K562 (cell line): ENCODE measurements around the gene CUTA. TPM values are rescaled to one million over a fixed set of nuclear protein-coding genes. Genes with fewer than 3 reads are reported as not detected.

Experiments
- CHD1 ChIP-seq: fragments of 200-600 bp; sonication (generic); IDR thresholded peaks from one replicate; pipeline ENCODE4 v1.6.1; 2012; ENCODE audit warnings: mild to moderate bottlenecking, moderate library complexity, low read length, inconsistent platforms
- CLOCK ChIP-seq: fragments of 250-450 bp; sonication (Bioruptor Pico); IDR thresholded peaks from 2 replicates; pipeline ENCODE4 v1.4.0; 2020; ENCODE audit warnings: mild to moderate bottlenecking, moderate library complexity, borderline replicate concordance
- ELK3 ChIP-seq: fragments of 450-650 bp; formaldehyde crosslinking; IDR thresholded peaks from 2 replicates; pipeline ENCODE4 v1.4.0; 2020; ENCODE audit warnings: mild to moderate bottlenecking
- HDAC6 ChIP-seq: IDR thresholded peaks from 2 replicates; pipeline ENCODE4 v1.6.1; 2012; ENCODE audit warnings: low read depth, mild to moderate bottlenecking, control low read depth, inconsistent platforms, low read length, moderate library complexity
- MAFG ChIP-seq: fragments of 450-650 bp; conservative IDR thresholded peaks from 2 replicates; pipeline ENCODE4 v1.6.1; 2016; ENCODE audit warnings: missing genetic modification characterization, missing compliant biosample characterization
- NCOA4 ChIP-seq: fragments of 450-650 bp; IDR thresholded peaks from 2 replicates; pipeline ENCODE4 v1.6.1; 2018; ENCODE audit warnings: mild to moderate bottlenecking; ENCODE audit not compliant: partially characterized antibody
- NR3C1 ChIP-seq: sonication (generic); formaldehyde crosslinking; IDR thresholded peaks from 2 replicates; pipeline ENCODE4 v1.8.1; 2022; ENCODE audit warnings: missing genetic modification reagents
- PHB ChIP-seq: fragments of 250-450 bp; sonication (Bioruptor Pico); IDR thresholded peaks from 2 replicates; pipeline ENCODE4 v1.5.0; 2021
- POLR2AphosphoS5 ChIP-seq: IDR thresholded peaks from 2 replicates; pipeline ENCODE4 v1.6.1; 2011; ENCODE audit warnings: mild to moderate bottlenecking, low read depth, low read length, moderate library complexity; ENCODE audit not compliant: control insufficient read depth, insufficient read depth
- ZBTB7A ChIP-seq: IDR thresholded peaks from 2 replicates; pipeline ENCODE4 v1.6.1; 2011; ENCODE audit warnings: low read depth, mild to moderate bottlenecking, low read length, moderate library complexity, borderline replicate concordance; ENCODE audit not compliant: control insufficient read depth
- ZNF445 ChIP-seq: fragments of 250-450 bp; sonication (Bioruptor Pico); IDR thresholded peaks from 2 replicates; pipeline ENCODE4 v1.4.0; 2020; ENCODE audit warnings: low read depth, mild to moderate bottlenecking, moderate library complexity
- polyA plus RNA-seq, 8 experiments: library from polyadenylated mRNA; depleted of rRNA in 4 of 8; stranded (reverse) in 5 of 8; unstranded in 3 of 8; fragments of >200 nt; fragmentation: Nextera tagmentation in 2 of 8; fragmentation: Illumina TruSeq in 1 of 8; extraction: Ambion mirVana in 2 of 8; extraction: Trizol in 1 of 8; gene quantifications; 2 replicates each; pipeline versions ENCODE4 v1.2.1 to v1.2.3, GENCODE V29; 2011 to 2014; ENCODE audit warnings: inconsistent platforms in 1 of 8, missing spikeins in 1 of 8
- total RNA-seq, 7 experiments: library from RNA; depleted of rRNA in 6 of 7; stranded (reverse); fragments of >200 nt in 6 of 7; fragmentation: Illumina TruSeq in 2 of 7; extraction: Trizol in 2 of 7; gene quantifications; 2 replicates each; pipeline versions ENCODE4 v1.2.1 to v1.2.3, GENCODE V29; 2011 to 2021; ENCODE audit warnings: low replicate concordance in 1 of 7
- TF ChIP-seq, protein P1 (sequence below): sonication (generic); formaldehyde crosslinking; IDR thresholded peaks from 2 replicates; pipeline ENCODE4 v1.8.1; 2023; ENCODE audit warnings: mild to moderate bottlenecking, missing genetic modification reagents
- TF ChIP-seq, protein P2 (sequence below), 2 experiments: fragments of 450-650 bp; IDR thresholded peaks; 2 replicates each; pipeline ENCODE4 v1.6.1; 2016; ENCODE audit warnings: mild to moderate bottlenecking in 2 of 2, borderline replicate concordance in 1 of 2, low read depth in 1 of 2, moderate library complexity in 1 of 2

Gene CUTA
- total and polyA plus RNA-seq, 9 of the 15 experiments (the other 6 are each of a cell fraction or from before 2014, with no cell fraction given): 166 to 682 (median 310) TPM

GRCh38 chr6:33418690-33419291 lies 884 bp upstream of the CUTA start (continued):
- TF ChIP-seq CLOCK (no peak), PHB (CRISPR knock-in tag) (no peak), NCOA4 (no peak), MAFG (tag) (no peak), ELK3 (no peak), CHD1 (no peak), NR3C1 (CRISPR knock-in tag) (no peak), POLR2AphosphoS5 (no peak), ZBTB7A (no peak), ZNF445 (CRISPR knock-in tag) (0 out of 2 replicates have a peak, but pooled peaks have one; percentile 15), HDAC6 (no peak)
- TF ChIP-seq, protein P1, sequence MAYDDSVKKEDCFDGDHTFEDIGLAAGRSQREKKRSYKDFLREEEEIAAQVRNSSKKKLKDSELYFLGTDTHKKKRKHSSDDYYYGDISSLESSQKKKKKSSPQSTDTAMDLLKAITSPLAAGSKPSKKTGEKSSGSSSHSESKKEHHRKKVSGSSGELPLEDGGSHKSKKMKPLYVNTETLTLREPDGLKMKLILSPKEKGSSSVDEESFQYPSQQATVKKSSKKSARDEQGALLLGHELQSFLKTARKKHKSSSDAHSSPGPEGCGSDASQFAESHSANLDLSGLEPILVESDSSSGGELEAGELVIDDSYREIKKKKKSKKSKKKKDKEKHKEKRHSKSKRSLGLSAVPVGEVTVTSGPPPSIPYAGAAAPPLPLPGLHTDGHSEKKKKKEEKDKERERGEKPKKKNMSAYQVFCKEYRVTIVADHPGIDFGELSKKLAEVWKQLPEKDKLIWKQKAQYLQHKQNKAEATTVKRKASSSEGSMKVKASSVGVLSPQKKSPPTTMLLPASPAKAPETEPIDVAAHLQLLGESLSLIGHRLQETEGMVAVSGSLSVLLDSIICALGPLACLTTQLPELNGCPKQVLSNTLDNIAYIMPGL (CRISPR knock-in tag): 0 out of 2 replicates have a peak, but pooled peaks have one; percentile 3
- TF ChIP-seq, protein P2, sequence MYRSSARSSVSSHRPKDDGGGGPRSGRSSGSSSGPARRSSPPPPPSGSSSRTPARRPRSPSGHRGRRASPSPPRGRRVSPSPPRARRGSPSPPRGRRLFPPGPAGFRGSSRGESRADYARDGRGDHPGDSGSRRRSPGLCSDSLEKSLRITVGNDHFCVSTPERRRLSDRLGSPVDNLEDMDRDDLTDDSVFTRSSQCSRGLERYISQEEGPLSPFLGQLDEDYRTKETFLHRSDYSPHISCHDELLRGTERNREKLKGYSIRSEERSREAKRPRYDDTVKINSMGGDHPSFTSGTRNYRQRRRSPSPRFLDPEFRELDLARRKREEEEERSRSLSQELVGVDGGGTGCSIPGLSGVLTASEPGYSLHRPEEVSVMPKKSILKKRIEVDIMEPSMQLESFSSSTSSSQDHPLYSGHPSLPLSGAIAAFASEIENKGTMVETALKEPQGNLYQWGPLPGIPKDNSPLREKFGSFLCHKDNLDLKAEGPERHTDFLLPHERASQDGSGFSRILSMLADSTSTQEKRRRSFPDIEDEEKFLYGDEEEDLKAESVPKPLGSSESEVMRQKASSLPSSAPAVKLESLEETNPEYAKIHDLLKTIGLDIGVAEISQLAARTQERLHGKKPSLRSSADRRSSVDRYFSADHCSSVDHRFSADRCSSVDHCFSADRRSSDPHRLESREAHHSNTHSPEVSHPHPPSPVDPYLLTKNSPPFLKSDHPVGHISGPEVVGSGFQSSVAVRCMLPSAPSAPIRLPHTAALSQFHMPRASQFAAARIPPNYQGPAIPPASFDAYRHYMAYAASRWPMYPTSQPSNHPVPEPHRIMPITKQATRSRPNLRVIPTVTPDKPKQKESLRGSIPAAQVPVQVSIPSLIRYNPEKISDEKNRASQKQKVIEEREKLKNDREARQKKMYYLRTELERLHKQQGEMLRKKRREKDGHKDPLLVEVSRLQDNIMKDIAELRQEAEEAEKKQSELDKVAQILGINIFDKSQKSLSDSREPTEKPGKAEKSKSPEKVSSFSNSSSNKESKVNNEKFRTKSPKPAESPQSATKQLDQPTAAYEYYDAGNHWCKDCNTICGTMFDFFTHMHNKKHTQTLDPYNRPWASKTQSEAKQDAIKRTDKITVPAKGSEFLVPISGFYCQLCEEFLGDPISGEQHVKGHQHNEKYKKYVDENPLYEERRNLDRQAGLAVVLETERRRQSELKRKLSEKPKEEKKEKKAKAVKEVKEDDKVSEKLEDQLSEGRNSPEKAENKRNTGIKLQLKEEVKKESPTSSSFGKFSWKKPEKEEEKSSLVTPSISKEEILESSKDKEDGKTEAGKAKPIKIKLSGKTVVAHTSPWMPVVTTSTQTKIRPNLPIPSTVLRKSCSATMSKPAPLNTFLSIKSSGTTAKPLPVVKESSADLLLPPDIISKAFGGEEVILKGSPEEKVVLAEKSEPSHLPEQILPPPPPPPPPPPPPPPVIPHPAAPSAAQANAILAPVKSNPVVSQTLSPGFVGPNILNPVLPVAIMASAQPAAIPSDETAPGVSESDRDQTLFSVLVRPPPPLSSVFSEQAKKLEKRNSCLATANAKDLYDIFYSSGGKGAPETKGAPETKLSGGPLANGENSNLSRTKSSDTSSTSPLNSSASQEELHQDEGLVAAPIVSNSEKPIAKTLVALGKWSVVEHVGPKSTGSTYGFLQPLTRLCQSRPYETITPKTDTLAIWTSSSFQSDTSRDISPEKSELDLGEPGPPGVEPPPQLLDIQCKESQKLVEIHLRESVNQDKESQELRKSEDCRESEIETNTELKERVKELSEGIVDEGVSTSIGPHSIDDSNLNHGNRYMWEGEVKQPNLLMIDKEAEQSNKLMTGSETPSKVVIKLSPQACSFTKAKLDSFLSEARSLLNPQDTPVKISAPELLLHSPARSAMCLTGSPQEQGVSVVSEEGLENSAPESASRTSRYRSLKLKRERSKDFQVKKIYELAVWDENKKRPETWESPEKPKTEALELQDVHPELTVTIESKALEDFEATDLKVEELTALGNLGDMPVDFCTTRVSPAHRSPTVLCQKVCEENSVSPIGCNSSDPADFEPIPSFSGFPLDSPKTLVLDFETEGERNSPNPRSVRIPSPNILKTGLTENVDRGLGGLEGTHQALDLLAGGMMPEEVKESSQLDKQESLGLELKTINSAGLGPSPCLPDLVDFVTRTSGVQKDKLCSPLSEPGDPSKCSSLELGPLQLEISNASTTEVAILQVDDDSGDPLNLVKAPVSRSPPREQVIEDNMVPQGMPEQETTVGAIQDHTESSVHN (IDR thresholded peaks at IDR 0.05; ENCODE audit: borderline replicate concordance in 1 of 2, low read depth in 1 of 2): peak in 1 of 2 experiments; percentile 34; a peak in 1 of 4 replicates
